GM19099 (cell line): ENCODE measurements around the gene FANCD2.

Experiments used
- POLR2A ChIP-seq: IDR thresholded peaks from 3 replicates; pipeline ENCODE4 v1.6.1; 2011; ENCODE audit warnings: low read depth; ENCODE audit not compliant: insufficient read length; ENCODE audit errors: extremely low read depth

FANCD2 gene

DNA sequence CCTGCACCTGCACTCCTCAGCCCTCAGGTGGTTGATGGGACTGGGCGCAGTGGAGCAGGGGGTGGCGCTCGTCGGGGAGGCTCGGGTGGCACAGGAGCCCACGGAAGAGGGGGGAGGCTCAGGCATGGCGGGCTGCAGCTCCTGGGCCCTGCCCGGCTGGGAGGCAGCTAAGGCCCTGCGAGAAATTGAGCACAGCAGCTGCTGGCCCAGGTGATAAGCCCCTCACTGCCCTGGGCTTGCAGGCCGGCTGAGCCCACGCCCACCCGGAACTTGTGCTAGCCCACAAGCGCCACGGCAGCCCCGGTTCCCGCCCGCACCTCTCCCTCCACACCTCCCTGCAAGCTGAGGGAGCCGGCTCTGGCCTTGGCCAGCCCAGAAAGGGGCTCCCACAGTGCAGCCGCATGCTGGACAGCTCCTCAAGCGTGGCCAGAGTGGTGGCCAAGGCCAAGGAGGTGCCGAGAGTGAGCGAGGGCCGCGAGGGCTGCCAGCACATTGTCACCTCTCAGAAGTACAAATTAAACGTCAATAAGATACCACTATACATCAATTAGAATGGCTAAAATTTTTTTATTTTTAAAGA, 110.3 kb downstream of the FANCD2 start:
- no peak for TF ChIP-seq POLR2A

DNA sequence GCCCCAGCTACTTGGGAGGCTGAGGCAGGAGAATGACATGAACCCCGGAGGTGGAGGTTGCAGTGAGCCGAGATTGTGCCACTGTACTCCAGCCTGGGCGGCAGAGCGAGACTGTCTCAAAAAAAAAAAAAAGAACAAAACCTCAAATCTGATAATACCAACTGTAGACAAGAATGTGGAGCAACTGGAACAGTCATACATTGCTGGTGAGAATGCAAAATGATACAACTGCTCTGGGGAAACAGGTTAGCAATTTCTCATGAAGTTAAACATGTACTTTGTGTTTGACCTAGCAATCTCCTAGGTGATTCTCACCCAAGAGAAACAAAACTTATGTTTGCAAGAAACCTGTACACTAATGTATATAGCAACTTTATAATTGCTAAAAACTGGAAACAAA, 110.9 kb downstream of the FANCD2 start:
- no peak for TF ChIP-seq POLR2A

DNA sequence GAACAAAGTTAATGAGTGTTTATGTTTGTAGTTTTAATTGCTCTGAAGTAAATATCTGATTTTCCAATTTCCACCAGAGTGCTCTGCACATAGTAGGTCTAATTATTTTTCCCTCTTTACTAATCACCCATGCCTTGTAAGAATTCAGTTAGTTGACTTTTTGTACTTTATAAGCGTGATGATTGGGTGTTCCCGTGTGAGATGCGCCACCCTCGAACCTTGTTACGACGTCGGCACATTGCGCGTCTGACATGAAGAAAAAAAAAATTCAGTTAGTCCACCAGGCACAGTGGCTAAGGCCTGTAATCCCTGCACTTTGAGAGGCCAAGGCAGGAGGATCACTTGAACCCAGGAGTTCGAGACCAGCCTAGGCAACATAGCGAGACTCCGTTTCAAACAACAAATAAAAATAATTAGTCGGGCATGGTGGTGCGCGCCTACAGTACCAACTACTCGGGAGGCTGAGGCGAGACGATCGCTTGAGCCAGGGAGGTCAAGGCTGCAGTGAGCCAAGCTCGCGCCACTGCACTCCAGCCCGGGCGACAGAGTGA, 114.8 kb downstream of the FANCD2 start:
- no peak for TF ChIP-seq POLR2A

DNA sequence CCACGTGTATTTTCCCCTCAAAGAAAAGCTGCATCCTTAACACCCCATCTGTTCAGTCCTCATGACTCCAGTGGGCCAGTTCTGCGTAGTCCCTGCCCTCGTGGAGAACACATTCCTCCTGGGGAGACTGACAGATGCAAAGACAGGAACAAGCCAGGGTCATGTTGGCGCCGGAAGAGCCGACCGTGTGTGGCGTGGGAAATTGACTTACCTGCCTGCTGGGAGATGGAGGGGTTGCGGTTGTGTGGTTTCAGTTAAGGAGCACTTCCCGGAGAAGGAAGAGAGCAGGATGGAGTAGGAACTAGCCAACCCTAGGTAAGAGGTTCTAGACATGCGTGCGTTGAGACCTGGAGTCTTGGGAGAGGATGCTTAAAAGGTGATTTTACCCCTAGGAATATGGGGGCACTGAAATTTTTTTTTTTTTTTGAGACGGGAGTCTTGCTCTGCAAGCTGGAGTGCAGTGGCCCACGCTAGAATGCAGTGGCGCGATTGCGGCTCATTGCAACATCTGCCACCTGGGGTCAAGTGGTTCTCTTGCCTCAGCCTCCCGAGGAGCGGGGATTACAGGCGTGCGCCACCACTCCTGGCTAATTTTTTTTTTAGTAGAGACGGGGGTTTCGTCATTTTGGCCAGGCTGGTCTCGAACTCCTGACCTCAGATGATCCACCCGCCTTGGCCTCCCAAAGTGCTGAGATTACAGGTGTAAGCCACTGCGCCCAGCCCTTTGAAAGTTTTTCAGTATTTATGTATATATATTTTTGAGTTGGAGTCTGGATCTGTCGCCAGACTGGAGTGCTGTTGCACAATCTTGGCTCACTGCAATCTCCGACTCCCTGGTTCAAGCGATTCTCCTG, 116.7 kb downstream of the FANCD2 start:
- TF ChIP-seq POLR2A: no peak

DNA sequence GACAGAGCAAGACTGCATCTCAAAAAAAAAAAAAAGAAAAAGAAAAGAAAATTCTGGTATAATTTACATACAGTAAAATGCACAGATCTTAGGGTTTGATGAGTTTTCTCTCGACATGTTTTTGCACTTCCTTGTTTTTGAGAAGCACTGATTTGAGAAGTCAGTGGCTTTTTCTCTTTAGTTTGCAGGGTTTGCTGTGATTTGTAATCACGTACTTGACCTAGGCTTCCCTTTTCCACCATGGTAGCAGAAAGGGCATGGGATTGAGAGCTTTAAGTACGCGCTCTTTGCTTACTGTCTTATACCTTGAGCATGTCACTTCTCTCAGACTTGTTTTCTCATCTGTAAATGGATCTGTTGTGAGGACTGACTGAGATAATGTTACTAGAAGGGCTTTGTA, 119.4 kb downstream of the FANCD2 start:
- TF ChIP-seq POLR2A: no peak

DNA sequence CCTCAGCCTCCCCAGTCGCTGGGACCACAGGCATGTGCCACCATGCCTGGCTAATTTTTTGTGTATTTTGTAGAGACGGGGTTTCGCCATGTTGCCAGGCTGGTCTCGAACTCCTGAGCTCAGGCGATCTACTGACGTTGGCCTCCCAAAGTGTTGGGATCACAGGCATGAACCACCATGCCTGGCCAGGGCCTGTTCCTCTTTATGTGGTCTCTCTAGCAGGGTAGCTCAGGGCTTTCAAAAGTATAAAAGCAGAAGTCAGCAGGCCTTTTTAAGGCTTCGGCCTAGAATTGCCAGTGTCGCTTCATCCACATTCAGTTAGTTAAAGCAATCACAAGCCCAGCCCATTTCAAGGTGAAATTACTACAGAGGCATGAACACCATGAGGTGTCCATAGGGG, 123.0 kb downstream of the FANCD2 start:
- TF ChIP-seq POLR2A: no peak

DNA sequence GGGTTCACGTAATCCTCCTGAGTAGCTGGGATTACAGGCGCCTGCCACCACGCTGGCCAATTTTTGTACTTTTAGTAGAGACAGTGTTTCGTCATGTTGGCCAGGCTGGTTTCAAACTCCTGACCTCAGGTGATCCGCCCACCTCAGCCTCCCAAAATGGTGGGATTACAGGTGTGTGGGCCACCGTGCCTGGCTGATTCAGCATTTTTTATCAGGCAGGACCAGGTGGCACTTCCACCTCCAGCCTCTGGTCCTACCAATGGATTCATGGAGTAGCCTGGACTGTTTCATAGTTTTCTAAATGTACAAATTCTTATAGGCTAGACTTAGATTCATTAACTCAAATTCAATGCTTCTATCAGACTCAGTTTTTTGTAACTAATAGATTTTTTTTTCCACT, 124.8 kb downstream of the FANCD2 start:
- no peak for TF ChIP-seq POLR2A
